Stomach (tissue), 4 donors: Measurements from ENCODE around the gene TTC9.

Source experiments
- POLR2A ChIP-seq, 4 donors: fragments of 450-650 bp; IDR thresholded peaks; one replicate each; pipeline ENCODE4 v1.6.1; 2016; ENCODE audit warnings: antibody characterized with exemption in 4 of 4, control low read depth in 2 of 4, mild to moderate bottlenecking in 1 of 4, moderate library complexity in 1 of 4
- POLR2AphosphoS5 ChIP-seq, 3 donors: sonication (generic); formaldehyde crosslinking; IDR thresholded peaks; one replicate each; pipeline ENCODE4 v1.6.1; 2016; ENCODE audit warnings: antibody characterized with exemption in 3 of 3
- TF ChIP-seq, protein P1 (sequence below), 7 experiments: fragments of 450-650 bp in 4 of 7; fragments of 200-600 bp in 3 of 7; sonication (generic) in 3 of 7; IDR thresholded peaks; one replicate each; pipeline ENCODE4 v1.5.1; 2016 to 2019; ENCODE audit warnings: antibody characterized with exemption in 7 of 7, control low read depth in 2 of 7, mild to moderate bottlenecking in 1 of 7

DNA sequence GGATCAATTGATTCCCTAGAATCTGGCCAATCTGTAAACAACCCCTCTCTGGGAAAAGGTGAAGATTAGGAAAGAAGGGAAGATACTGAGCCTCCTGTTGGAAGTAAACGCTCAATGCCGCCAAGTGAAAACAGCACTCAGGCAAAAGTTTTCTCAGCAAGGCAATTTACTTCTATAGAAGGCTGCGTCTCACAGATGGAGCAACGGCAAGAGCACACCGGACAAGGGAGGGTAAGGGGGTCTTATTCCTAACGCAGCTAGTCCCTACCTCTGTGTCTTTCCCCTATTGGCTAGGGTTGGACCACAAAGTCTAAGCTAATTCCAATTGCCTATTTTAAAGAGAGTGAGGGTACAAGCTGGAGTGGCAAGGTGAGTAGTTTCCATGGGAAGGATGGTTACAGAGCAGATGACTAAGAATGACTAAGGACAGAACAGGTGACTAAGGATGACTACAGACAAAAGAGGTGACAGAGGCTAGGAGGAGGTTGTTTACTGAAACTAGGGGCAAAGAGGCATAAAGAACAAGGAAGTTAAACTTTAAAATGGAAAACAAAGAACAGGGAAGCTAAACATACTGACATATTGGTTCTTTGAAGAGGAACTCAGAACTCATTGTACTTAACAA is 5.6 kb upstream of the TTC9 start:
- TF ChIP-seq, protein P1, sequence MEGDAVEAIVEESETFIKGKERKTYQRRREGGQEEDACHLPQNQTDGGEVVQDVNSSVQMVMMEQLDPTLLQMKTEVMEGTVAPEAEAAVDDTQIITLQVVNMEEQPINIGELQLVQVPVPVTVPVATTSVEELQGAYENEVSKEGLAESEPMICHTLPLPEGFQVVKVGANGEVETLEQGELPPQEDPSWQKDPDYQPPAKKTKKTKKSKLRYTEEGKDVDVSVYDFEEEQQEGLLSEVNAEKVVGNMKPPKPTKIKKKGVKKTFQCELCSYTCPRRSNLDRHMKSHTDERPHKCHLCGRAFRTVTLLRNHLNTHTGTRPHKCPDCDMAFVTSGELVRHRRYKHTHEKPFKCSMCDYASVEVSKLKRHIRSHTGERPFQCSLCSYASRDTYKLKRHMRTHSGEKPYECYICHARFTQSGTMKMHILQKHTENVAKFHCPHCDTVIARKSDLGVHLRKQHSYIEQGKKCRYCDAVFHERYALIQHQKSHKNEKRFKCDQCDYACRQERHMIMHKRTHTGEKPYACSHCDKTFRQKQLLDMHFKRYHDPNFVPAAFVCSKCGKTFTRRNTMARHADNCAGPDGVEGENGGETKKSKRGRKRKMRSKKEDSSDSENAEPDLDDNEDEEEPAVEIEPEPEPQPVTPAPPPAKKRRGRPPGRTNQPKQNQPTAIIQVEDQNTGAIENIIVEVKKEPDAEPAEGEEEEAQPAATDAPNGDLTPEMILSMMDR (IDR thresholded peaks at IDR 0.05), result no peak
- TF ChIP-seq POLR2A (IDR thresholded peaks at IDR 0.05) (no peak), POLR2AphosphoS5 (IDR thresholded peaks at IDR 0.05) (no peak)
